ES-I3 (cell line): ENCODE data around the gene SPTBN5.
"Not testable (repeated sequence)": the region's sequence is repeated elsewhere in the genome, so short reads cannot be mapped to it uniquely, and the experiment has no call there.

ENCODE experiments used
- H3K36me3 ChIP-seq: 2 replicates; pipeline ENCODE4 v1.6.1; 2013; ENCODE audit warnings: mild to moderate bottlenecking, low read length, control low read depth, moderate library complexity; ENCODE audit not compliant: insufficient read depth
- H3K4me1 ChIP-seq: 2 replicates; pipeline ENCODE4 v1.6.1; 2013; ENCODE audit warnings: mild to moderate bottlenecking, control low read depth, low read length; ENCODE audit not compliant: insufficient read depth
- H3K9ac ChIP-seq: 2 replicates; pipeline ENCODE4 v1.6.1; 2013; ENCODE audit warnings: low read depth, mild to moderate bottlenecking, low read length, moderate library complexity
- H3K9me3 ChIP-seq: 2 replicates; pipeline ENCODE4 v1.6.1; 2013; ENCODE audit warnings: mild to moderate bottlenecking, low read length, moderate library complexity; ENCODE audit not compliant: control insufficient read depth, insufficient read depth

The SPTBN5 gene

DNA sequence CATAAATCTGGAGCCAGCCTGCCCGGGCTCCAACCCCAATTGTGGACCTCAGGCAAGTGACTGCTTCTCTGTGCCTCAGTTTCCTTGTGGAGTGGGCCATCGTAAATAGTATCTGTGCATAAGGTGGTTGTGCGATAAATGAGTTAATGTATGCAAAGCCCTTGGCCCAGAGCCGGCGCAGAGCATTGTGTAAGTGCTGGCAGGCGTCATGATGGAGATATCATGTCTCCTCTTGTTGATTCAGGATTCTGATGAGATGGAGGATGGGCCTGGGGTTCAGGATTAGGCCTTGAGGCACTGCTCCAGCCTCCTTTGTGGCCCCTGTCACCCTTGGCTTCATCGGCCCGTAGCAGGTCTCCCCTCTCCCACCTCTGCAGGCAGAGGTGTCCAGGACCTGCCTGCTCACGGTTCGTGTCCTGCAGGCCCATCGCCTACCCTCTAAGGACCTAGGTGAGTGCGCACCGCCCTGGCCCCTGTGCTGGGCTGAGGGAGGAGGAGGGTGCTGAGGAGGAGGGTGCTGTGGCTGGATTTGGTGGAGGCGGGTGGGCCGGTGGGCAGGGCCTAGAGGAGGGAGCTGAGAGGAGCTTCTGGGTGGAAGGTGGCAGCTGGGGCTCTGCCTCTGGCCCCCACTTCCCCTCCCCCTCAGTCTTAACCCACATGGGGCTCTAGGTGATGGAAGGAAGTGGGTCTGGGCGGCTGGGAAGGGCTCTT is 53.9 kb downstream of the SPTBN5 start:
- Histone ChIP-seq H3K9me3 (no peaks in the 10 kb centered on the region), H3K36me3 (peaks cover 3% of the 10 kb centered on the region), H3K4me1 (no peaks in the 10 kb centered on the region), H3K9ac (no peak overlapping the region)

DNA sequence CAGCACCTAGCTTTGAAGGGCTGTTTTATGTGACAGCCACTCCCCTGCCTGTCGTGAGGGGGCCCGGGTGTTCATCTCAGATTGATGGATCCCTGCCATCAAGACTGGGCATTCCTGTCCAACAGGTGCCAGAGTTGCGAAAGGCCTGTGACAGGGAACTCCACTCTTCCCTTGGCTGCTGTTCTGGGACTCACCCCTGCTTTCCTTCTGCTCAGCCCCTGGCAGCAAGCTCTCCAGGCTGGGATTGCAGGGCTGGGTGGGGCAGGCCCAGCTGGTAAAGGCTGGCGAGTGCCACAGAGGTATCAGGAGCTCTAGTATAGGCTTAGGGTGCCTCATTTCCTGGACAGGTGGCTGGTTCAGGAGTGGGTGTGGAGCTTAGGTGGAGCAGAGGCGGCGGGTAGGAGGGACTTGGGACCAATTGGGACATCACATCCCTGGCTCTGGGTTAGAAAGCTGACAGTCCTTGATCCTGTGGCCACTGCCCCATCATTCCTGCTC is 55.4 kb downstream of the SPTBN5 start, which contains the start of gene PLA2G4B:
Gene PLA2G4B, plus strand, starts transcription at position 448 of the 498 bp plus-strand sequence. CDS start 67 bp downstream, outside the sequence.
- no peak within 1 kb of the TSS for H3K9ac ChIP-seq
- no peaks in the 10 kb centered on the region for H3K9me3 ChIP-seq
- H3K36me3 ChIP-seq, result peaks cover 3% of the 10 kb centered on the region
- H3K4me1 ChIP-seq, result no peaks in the 10 kb centered on the region

DNA sequence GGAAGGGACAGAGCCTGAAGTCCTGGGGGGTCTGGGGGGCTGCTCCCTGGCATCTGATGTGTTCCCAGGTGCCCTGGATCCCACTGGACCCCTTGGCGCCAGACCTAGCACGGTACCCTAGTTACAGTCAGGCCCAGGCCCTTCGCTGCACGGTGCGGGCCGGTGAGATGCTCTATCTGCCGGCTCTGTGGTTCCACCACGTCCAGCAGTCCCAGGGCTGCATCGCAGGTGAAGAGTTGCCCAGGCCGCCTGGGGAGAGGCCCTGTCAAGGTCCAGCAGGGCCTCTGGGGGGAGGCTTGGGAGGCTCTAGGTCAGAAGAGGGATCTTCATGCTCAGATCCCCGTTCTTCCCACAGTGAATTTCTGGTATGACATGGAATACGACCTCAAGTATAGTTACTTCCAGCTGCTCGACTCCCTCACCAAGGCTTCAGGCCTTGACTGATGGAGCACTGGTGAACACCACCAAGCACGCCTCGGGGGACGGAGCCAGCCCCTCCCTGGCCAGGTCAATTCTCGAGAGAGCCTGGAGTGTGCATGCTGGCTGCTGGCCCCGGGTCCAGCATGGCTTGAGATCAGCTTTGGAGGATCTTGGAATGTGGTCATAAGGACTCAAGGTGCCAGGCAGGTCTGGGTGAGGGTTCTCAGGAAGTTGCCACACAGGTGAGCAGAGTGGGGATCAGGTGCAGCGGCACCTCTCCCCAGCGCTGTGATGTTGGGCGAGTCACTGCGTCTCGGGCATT is 57.0 kb downstream of the SPTBN5 start:
- Histone ChIP-seq H3K36me3 (peaks cover 3% of the 10 kb centered on the region), H3K4me1 (no peaks in the 10 kb centered on the region), H3K9me3 (no peaks in the 10 kb centered on the region), H3K9ac (no peak overlapping the region)

GRCh38 chr15:41836073-41836472 is 57.8 kb downstream of the SPTBN5 start:
- Histone ChIP-seq H3K9me3 (no peaks in the 10 kb centered on the region), H3K4me1 (no peaks in the 10 kb centered on the region)

GRCh38 chr15:41834096-41834495 is 59.8 kb downstream of the SPTBN5 start:
- Histone ChIP-seq H3K9ac (no peak overlapping the region), H3K36me3 (peaks cover 3% of the 10 kb centered on the region), H3K4me1 (no peaks in the 10 kb centered on the region; the same call in 1 of the 2 replicates), H3K9me3 (no peaks in the 10 kb centered on the region)

More at GRCh38 chr15:41836073-41836472, 57.8 kb downstream of the SPTBN5 start:
- H3K36me3 ChIP-seq, result peaks cover 3% of the 10 kb centered on the region
- no peak overlapping the region for H3K9ac ChIP-seq

GRCh38 chr15:41832875-41833274 is 61.0 kb downstream of the SPTBN5 start:
- Histone ChIP-seq H3K9me3 (no peaks in the 10 kb centered on the region), H3K9ac (no peak overlapping the region), H3K36me3 (peaks cover 3% of the 10 kb centered on the region), H3K4me1 (peaks cover 6% of the 10 kb centered on the region)

- no peak overlapping the region for H3K9ac ChIP-seq
- peaks cover 3% of the 10 kb centered on the region for H3K36me3 ChIP-seq
- H3K9me3 ChIP-seq, result no peaks in the 10 kb centered on the region
- peaks cover 6% of the 10 kb centered on the region for H3K4me1 ChIP-seq
Measured at GRCh38 chr15:41832208-41832607, 61.6 kb downstream of the SPTBN5 start.

DNA sequence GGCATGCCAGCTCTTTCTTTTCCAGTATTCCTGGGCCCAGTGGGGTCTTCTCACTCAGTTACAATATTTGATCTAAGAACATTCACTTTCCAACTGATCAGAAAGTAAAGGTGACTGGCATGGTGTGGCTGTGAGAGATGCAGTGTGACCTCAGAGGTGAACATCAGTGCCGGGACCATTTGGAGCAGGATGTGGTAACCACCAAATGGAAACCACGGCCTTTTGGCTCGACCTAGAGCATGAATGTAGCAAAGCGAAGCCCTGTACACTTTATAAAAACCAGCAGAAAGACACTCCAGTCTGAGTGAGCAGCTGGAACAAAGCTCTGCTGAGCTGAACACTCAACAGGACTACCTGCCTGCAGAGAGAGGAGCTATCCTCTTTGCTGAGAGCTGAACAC is 62.6 kb downstream of the SPTBN5 start:
- not testable (repeated sequence) for H3K4me1 ChIP-seq, H3K9ac ChIP-seq, H3K36me3 ChIP-seq, H3K9me3 ChIP-seq

DNA sequence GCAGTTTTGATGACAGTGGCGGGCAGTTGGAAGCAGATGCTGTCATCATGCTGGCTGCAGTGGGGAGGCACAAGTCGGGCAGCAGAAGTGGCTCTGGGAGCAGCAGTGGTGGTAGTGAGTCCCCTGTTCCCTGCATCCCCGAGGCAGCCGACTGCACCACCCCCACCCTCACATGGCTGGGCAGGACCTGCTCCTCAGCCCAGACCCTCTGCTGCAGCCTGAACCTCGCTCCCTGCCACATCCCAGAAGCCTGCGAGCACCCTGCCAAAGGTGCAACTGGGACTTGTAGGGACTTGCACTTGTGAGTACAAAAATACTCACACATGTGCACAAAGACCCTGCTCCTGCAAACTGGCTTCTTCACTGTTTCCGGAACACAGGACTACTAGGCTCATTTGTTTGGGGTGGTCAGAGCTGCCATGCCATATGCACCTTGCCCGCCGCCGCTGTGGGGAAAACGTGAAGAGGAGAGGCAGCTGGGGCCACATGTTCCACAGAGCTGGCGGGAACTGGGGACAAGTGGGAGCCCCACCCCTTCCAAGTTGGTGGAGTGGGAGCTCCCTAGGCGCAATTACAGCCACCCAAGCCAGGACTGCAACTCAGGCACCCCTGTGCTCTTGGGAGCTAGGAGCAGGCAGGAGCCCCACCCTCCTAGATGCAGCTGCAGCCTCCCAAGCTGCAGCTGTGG is 63.8 kb downstream of the SPTBN5 start:
- H3K4me1 ChIP-seq, result peaks cover 6% of the 10 kb centered on the region
- no peak overlapping the region for H3K9ac ChIP-seq
- H3K9me3 ChIP-seq, result no peaks in the 10 kb centered on the region
- H3K36me3 ChIP-seq, result no peaks in the 10 kb centered on the region

DNA sequence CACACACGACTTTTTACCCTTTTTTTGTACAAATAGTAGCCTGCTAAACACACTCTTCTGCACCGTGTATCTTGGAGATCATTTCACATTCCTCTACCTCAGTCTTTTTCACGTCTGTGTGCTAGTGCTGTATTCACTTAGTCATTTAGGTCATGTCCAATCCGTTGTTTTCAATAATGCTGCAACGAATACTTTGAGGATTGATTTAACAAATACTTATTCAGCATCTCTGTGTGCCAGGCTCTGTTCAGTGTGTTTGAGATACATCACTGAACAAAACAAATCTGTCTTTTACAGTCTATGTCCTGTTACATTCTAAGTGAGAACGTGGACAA is 65.1 kb downstream of the SPTBN5 start:
- Histone ChIP-seq H3K36me3 (no peaks in the 10 kb centered on the region), H3K9ac (peak overlapping the region; percentile 87), H3K9me3 (no peaks in the 10 kb centered on the region), H3K4me1 (peaks cover 6% of the 10 kb centered on the region)

DNA sequence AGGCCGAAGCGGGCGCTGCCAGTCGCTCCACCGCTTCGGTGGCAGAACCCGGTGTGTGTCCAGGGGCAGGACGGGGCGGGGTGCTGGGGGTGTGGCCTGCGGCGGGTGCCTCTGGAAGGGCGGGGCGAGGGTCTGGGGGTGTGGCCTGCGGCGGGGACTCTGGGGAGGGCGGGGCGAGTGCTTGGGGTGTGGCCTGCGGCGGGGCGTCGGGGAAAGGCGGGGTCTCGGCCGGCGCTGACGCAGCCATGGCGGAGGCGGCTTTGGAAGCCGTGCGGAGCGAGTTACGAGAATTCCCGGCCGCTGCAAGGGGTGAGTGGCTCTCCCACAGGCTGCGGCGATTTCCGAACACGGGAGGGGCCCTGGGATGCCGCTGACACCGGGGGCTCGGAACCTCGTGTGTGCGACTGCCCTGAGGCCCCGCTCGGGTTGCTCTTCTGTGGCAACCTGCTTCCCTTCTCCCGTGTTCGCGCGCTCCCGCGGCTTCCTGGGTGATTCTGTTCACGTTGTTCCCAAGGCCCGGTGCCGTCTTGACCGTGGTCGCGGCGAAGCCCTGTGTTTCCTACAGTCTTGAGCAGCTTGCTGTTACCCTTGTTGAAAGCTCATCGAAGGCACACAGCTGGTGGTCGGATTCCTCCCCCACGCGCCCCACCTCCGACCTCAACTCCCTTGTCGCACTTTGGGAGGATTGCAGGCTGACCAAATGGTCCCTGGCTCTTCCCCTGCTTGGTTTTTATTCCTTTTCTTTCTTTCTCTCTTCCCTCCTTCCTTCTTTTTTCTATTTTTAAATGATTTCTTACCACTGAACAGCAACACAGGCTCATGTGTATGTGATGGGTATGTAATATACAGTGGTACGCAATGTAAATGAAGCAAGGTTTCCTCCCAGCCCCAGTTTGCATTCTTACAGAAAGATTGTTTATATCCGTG is 65.7 kb downstream of the SPTBN5 start, which contains the start of gene JMJD7:
Gene JMJD7, plus strand, starts transcription at position 213 of the 927 bp plus-strand sequence. Its CDS starts 33 bp downstream, at position 246.
- peak within 1 kb of the TSS; percentile 87 for H3K9ac ChIP-seq
- H3K9me3 ChIP-seq, result no peaks in the 10 kb centered on the region
- no peaks in the 10 kb centered on the region for H3K36me3 ChIP-seq
- H3K4me1 ChIP-seq, result peaks cover 6% of the 10 kb centered on the region

DNA sequence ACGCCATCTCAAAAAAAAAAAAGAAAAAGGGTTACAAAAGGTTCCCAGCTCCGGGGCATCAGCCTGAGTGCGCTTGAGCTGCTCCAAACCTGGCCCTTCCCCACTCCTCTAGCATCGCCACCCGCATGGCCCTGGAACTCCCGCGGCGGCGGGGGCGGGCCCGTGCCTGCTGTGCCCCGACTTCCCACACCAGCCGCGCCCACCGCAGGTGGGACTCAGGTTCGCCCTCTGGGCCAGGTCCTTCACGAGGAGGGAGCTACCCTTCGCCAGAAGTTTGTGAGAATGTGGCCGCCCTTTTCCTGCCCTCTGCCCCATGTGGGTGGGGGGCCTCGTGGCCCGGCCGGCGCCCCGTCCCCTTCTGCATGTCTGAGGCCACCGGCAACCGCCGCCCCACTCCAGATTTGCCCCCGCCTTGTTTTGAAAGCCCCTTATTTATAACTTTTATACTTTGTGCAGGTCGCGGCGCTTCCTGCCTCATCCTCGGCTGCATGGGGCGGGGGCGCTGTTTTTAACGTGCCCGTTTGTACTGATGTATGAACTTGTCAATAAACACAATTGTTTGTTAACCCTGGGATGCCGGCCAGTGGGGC is 66.5 kb downstream of the SPTBN5 start:
- Histone ChIP-seq H3K4me1 (peaks cover 6% of the 10 kb centered on the region), H3K36me3 (no peaks in the 10 kb centered on the region), H3K9me3 (no peaks in the 10 kb centered on the region), H3K9ac (peak overlapping the region; percentile 87)
